ENCODE results near the gene PDSS2.

DNA sequence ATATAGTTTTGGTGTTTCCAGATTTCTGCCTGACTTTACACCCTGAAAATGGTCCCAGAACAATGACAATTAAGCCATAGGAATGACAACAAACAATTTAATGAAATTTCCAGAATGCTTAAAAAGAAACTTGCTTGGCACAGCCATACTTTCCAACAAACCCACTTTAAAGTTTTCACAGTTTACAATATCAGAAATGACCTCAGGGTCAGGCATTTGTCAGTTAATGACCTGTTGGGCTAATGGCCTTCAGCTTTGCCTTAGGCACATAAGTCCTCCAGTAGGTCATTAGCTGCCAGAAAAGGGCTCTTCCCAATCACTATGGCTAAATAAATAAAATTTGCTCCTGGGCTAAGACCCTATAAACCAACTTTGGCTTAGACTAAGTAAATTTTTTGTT, 199.4 kb downstream of the PDSS2 start:
- TF ChIP-seq, protein P1, sequence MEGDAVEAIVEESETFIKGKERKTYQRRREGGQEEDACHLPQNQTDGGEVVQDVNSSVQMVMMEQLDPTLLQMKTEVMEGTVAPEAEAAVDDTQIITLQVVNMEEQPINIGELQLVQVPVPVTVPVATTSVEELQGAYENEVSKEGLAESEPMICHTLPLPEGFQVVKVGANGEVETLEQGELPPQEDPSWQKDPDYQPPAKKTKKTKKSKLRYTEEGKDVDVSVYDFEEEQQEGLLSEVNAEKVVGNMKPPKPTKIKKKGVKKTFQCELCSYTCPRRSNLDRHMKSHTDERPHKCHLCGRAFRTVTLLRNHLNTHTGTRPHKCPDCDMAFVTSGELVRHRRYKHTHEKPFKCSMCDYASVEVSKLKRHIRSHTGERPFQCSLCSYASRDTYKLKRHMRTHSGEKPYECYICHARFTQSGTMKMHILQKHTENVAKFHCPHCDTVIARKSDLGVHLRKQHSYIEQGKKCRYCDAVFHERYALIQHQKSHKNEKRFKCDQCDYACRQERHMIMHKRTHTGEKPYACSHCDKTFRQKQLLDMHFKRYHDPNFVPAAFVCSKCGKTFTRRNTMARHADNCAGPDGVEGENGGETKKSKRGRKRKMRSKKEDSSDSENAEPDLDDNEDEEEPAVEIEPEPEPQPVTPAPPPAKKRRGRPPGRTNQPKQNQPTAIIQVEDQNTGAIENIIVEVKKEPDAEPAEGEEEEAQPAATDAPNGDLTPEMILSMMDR (IDR thresholded peaks at IDR 0.05): no peak
- TF ChIP-seq POLR2A (IDR thresholded peaks at IDR 0.05): no peak
